ENCODE results near the gene GATA1.

GRCh38 chrX:48789366-48790220 lies 3.2 kb downstream of the GATA1 start:
- TF ChIP-seq POLR2A (IDR thresholded peaks at IDR 0.05) (no peak), CTCF (IDR thresholded peaks at IDR 0.05) (no peak)
